Astrocyte (in vitro differentiated cells and primary cell): Measurements from ENCODE around the gene NDST3.

Source experiments
- EZH2 ChIP-seq: IDR thresholded peaks from 2 replicates; pipeline ENCODE4 v1.6.1; 2012; ENCODE audit warnings: mild to moderate bottlenecking, low read length, inconsistent platforms; ENCODE audit not compliant: insufficient read depth
- TF ChIP-seq, protein P1 (sequence below): IDR thresholded peaks from 2 replicates; pipeline ENCODE4 v1.5.1; 2011; ENCODE audit warnings: low read depth, mild to moderate bottlenecking, inconsistent platforms, low read length, moderate library complexity; ENCODE audit not compliant: insufficient read depth

DNA sequence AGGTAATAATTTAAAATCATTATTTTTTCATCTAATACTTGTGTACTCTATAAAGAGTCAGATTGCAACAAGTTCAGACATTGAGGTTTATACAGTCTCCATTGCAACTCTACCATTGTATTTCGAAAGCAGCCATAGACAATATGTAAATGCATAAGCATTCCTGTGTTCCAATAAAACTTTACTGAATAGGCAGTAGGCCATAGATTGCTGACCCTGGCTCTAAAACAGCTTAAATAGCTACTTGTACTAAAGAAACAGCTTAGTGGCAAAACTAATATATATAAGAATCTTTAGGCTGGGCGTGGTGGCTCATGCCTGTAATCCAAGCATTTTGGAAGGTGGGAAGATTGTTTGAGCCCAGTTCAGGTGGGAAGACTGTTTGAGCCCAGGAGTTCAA is 203.2 kb downstream of the NDST3 start:
- TF ChIP-seq, protein P1, sequence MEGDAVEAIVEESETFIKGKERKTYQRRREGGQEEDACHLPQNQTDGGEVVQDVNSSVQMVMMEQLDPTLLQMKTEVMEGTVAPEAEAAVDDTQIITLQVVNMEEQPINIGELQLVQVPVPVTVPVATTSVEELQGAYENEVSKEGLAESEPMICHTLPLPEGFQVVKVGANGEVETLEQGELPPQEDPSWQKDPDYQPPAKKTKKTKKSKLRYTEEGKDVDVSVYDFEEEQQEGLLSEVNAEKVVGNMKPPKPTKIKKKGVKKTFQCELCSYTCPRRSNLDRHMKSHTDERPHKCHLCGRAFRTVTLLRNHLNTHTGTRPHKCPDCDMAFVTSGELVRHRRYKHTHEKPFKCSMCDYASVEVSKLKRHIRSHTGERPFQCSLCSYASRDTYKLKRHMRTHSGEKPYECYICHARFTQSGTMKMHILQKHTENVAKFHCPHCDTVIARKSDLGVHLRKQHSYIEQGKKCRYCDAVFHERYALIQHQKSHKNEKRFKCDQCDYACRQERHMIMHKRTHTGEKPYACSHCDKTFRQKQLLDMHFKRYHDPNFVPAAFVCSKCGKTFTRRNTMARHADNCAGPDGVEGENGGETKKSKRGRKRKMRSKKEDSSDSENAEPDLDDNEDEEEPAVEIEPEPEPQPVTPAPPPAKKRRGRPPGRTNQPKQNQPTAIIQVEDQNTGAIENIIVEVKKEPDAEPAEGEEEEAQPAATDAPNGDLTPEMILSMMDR = no peak
- no peak for TF ChIP-seq EZH2
